ENCODE data around the gene SATL1. TPM values are rescaled to one million over a fixed set of nuclear protein-coding genes. Genes with fewer than 3 reads are reported as not detected.
A peak's percentile ranks its signal among the peaks of the same experiment; 100 is the strongest.

The SATL1 gene
- total RNA-seq, 1 experiment from 2014 or later: not detected

DNA sequence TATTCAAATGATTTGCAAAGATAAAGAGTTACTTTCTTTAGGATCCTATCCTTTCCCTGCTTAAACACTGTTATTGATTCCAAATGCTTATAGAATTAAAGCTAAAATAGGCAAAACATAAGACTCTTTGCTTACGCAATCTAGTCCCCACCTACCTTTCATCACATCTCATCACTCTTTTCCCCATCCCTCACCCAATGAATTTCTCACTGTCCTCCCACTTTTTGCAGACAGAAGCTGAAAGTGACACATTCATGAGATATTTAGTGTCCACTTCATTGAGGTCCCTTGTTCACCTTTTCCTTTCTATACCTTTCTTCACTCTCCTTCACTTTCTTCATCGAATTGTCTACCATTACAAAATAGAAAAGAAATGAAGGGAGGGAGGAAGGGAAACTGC is 424 bp downstream of the SATL1 start:
- Histone ChIP-seq H3K27me3 (ENCODE audit: insufficient read depth, low read length) (no peaks in the 10 kb centered on the region), H3K9me2 (ENCODE audit: insufficient read depth) (no peaks in the 10 kb centered on the region), H3K4me1 (ENCODE audit: control insufficient read depth in 1 of 2, insufficient read depth in 2 of 2, low read length in 2 of 2) (no peaks in the 10 kb centered on the region), H3K36me3 (ENCODE audit: control insufficient read depth in 1 of 2, insufficient read depth in 2 of 2, low read length in 2 of 2) (no peaks in the 10 kb centered on the region), H3K27ac (ENCODE audit: low read depth, low read length) (no peak overlapping the region), H3K4me2 (ENCODE audit: low read length) (peak overlapping the region; percentile 81), H3K79me2 (ENCODE audit: insufficient read depth, low read length) (no peaks in the 10 kb centered on the region), H4K20me1 (ENCODE audit: insufficient read depth) (no peaks in the 10 kb centered on the region), H3K4me3 (replicated peaks in 1 of 2; ENCODE audit: low read depth in 1 of 2, low read length in 2 of 2) (peak overlapping the region in 1 of 2 experiments; percentile 68; a peak in 2 of 4 replicates), H3K9me3 (ENCODE audit: control insufficient read depth in 1 of 2, insufficient read depth in 1 of 2, low read depth in 1 of 2, low read length in 2 of 2) (no peaks in the 10 kb centered on the region), H2AFZ (ENCODE audit: low read depth, low read length, poor library complexity, severe bottlenecking) (peak overlapping the region; percentile 61), H3K9ac (ENCODE audit: low read length) (no peak overlapping the region)
- intact Hi-C loops (cut with micrococcal nuclease): no loop called here
- ChIA-PET RAD21 (ENCODE audit: low non-redundant PET in 1 of 2, low total read pairs in 2 of 2, uncharacterized antibody in 2 of 2, unreplicated experiment in 2 of 2) (no interaction called here), CTCF (no interaction called here), POLR2A (no interaction called here)
- no TSS peak for BruUV-seq (replicated peaks)
- no peak for ATAC-seq
- no peak for DNase-seq (ENCODE audit: low read depth, low spot score)
- TF ChIP-seq SRF (IDR thresholded peaks at IDR 0.05; ENCODE audit: low read depth): no peak
- TF ChIP-seq, protein P1, sequence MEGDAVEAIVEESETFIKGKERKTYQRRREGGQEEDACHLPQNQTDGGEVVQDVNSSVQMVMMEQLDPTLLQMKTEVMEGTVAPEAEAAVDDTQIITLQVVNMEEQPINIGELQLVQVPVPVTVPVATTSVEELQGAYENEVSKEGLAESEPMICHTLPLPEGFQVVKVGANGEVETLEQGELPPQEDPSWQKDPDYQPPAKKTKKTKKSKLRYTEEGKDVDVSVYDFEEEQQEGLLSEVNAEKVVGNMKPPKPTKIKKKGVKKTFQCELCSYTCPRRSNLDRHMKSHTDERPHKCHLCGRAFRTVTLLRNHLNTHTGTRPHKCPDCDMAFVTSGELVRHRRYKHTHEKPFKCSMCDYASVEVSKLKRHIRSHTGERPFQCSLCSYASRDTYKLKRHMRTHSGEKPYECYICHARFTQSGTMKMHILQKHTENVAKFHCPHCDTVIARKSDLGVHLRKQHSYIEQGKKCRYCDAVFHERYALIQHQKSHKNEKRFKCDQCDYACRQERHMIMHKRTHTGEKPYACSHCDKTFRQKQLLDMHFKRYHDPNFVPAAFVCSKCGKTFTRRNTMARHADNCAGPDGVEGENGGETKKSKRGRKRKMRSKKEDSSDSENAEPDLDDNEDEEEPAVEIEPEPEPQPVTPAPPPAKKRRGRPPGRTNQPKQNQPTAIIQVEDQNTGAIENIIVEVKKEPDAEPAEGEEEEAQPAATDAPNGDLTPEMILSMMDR (IDR thresholded peaks at IDR 0.05 in 2 of 3, conservative IDR thresholded peaks at IDR 0.05 in 1 of 3; ENCODE audit: borderline replicate concordance in 1 of 3, insufficient read depth in 1 of 3, low read depth in 2 of 3, low read length in 2 of 3): no peak
- TF ChIP-seq EZH2phosphoT487 (IDR thresholded peaks at IDR 0.05; ENCODE audit: borderline replicate concordance): no peak
- no peak for TF ChIP-seq POLR2AphosphoS5 (IDR thresholded peaks at IDR 0.05; ENCODE audit: low read depth, low read length)
- TF ChIP-seq ZNF274 (IDR thresholded peaks at IDR 0.05; ENCODE audit: low read depth, low read length): no peak
- TF ChIP-seq ELF1 (IDR thresholded peaks at IDR 0.05; ENCODE audit: borderline replicate concordance, low read depth): no peak
- TF ChIP-seq FOSL1 (IDR thresholded peaks at IDR 0.05; ENCODE audit: low read depth): no peak
- no peak for TF ChIP-seq EZH2 (IDR thresholded peaks at IDR 0.05)
- TF ChIP-seq CBX3 (IDR thresholded peaks at IDR 0.05; ENCODE audit: low read depth): no peak
- TF ChIP-seq EGR1 (IDR thresholded peaks at IDR 0.05; ENCODE audit: low read depth): no peak
- no peak for TF ChIP-seq CEBPB (IDR thresholded peaks at IDR 0.05; ENCODE audit: low read depth)
- TF ChIP-seq, protein P2, sequence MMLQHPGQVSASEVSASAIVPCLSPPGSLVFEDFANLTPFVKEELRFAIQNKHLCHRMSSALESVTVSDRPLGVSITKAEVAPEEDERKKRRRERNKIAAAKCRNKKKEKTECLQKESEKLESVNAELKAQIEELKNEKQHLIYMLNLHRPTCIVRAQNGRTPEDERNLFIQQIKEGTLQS (IDR thresholded peaks at IDR 0.05): no peak
- no peak for TF ChIP-seq REST (IDR thresholded peaks at IDR 0.05; ENCODE audit: low read depth)
- TF ChIP-seq, protein P3, sequence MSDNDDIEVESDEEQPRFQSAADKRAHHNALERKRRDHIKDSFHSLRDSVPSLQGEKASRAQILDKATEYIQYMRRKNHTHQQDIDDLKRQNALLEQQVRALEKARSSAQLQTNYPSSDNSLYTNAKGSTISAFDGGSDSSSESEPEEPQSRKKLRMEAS (IDR thresholded peaks at IDR 0.05): no peak
- no peak for TF ChIP-seq JUND (IDR thresholded peaks at IDR 0.05)
- TF ChIP-seq SP1 (IDR thresholded peaks at IDR 0.05; ENCODE audit: low read depth): no peak
- TF ChIP-seq RAD21 (IDR thresholded peaks at IDR 0.05; ENCODE audit: low read depth): no peak
- no peak for TF ChIP-seq POLR2A (IDR thresholded peaks at IDR 0.05; ENCODE audit: borderline replicate concordance, extremely low read depth, insufficient read depth, insufficient read length)
- TF ChIP-seq YY1 (IDR thresholded peaks at IDR 0.05; ENCODE audit: extremely low read depth, insufficient replicate concordance, low read depth, low read length): no peak
- TF ChIP-seq TCF7L2 (IDR thresholded peaks at IDR 0.05; ENCODE audit: borderline replicate concordance, extremely low read depth, insufficient read depth, insufficient read length): no peak

Measured in HCT116 (cell line).